ENCODE measurements around the gene TSPAN2.

GRCh38 chr1:115136106-115136505 lies 46.8 kb upstream of the TSPAN2 start:
- no peak for TF ChIP-seq CTCF (IDR thresholded peaks at IDR 0.05)
- TF ChIP-seq POLR2A (IDR thresholded peaks at IDR 0.05) = no peak

Measured in esophagus squamous epithelium (tissue), 4 donors.